Suprapubic skin (tissue), 4 donors: Measurements from ENCODE around the gene SORCS3. TPM values are rescaled to one million over a fixed set of nuclear protein-coding genes. Genes with fewer than 3 reads are reported as not detected.
A peak's percentile ranks its signal among the peaks of the same experiment; 100 is the strongest.

Source experiments
- DNase-seq, 2 donors: peaks; one replicate each; pipeline ENCODE4 v3.0.0-alpha.2; 2019; ENCODE audit warnings: low spot score in 2 of 2
- H3K27ac ChIP-seq: fragments of 200-600 bp; sonication (generic); one replicate; pipeline ENCODE4 v1.5.1; 2019
- H3K27me3 ChIP-seq: fragments of 200-600 bp; sonication (generic); one replicate; pipeline ENCODE4 v1.5.1; 2019
- H3K36me3 ChIP-seq: fragments of 200-600 bp; sonication (generic); one replicate; pipeline ENCODE4 v1.5.1; 2019
- H3K4me1 ChIP-seq: fragments of 200-600 bp; sonication (generic); one replicate; pipeline ENCODE4 v1.5.1; 2019
- H3K4me3 ChIP-seq: fragments of 200-600 bp; sonication (generic); one replicate; pipeline ENCODE4 v1.5.1; 2019; ENCODE audit warnings: mild to moderate bottlenecking
- H3K9me3 ChIP-seq: fragments of 200-600 bp; sonication (generic); one replicate; pipeline ENCODE4 v1.5.1; 2019
- CTCF ChIP-seq, 2 donors: fragments of 200-600 bp in 1 of 2; fragments of 450-650 bp in 1 of 2; sonication (generic) in 1 of 2; IDR thresholded peaks; one replicate each; pipeline ENCODE4 v1.5.1; 2016 to 2019; ENCODE audit warnings: antibody characterized with exemption in 2 of 2, mild to moderate bottlenecking in 1 of 2, moderate library complexity in 1 of 2
- EP300 ChIP-seq: sonication (generic); formaldehyde crosslinking; IDR thresholded peaks from one replicate; pipeline ENCODE4 v1.6.1; 2017; ENCODE audit warnings: antibody characterized with exemption
- POLR2A ChIP-seq, 2 donors: fragments of 450-650 bp; IDR thresholded peaks; one replicate each; pipeline ENCODE4 v1.6.1; 2017; ENCODE audit warnings: antibody characterized with exemption in 2 of 2, mild to moderate bottlenecking in 2 of 2, moderate library complexity in 2 of 2
- POLR2AphosphoS5 ChIP-seq, 3 donors: sonication (generic); formaldehyde crosslinking; IDR thresholded peaks; one replicate each; pipeline ENCODE4 v1.6.1; 2017; ENCODE audit warnings: antibody characterized with exemption in 3 of 3
- WGBS: methylation state at CpG from one replicate; pipeline ENCODE4 v1.1.5; 2018; 5-methylcytosine and 5-hydroxymethylcytosine counted together
- total RNA-seq, 4 donors: library from RNA; depleted of rRNA; stranded (reverse); fragments of >200 nt; gene quantifications; one replicate each; pipeline ENCODE4 v1.1.0, GENCODE V29; 2016

The SORCS3 gene
- total RNA-seq, 4 donors from 2014 or later: 0.16 to 0.19 (median 0.18) TPM

GRCh38 chr10:104680467-104681401, 39.6 kb downstream of the SORCS3 start:
- no peak for DNase-seq
- H3K27ac ChIP-seq: no peak overlapping the region
- WGBS: 30% methylated on average over 22 of the region's 35 CpGs
- H3K4me1 ChIP-seq: peaks cover 6% of the 10 kb centered on the region
- TF ChIP-seq CTCF (IDR thresholded peaks at IDR 0.05) (no peak), POLR2A (IDR thresholded peaks at IDR 0.05) (no peak), EP300 (no peak), POLR2AphosphoS5 (IDR thresholded peaks at IDR 0.05) (no peak)
- H3K36me3 ChIP-seq: no peaks in the 10 kb centered on the region
- peaks cover 13% of the 10 kb centered on the region for H3K27me3 ChIP-seq
- peak overlapping the region; percentile 27 for H3K4me3 ChIP-seq
- no peaks in the 10 kb centered on the region for H3K9me3 ChIP-seq

GRCh38 chr10:104681485-104681884, 40.4 kb downstream of the SORCS3 start:
- H3K36me3 ChIP-seq: no peaks in the 10 kb centered on the region
- no peak for DNase-seq
- TF ChIP-seq POLR2AphosphoS5 (IDR thresholded peaks at IDR 0.05): no peak
- TF ChIP-seq CTCF (IDR thresholded peaks at IDR 0.05): no peak
- TF ChIP-seq EP300: no peak
- TF ChIP-seq POLR2A (IDR thresholded peaks at IDR 0.05): no peak
- peaks cover 6% of the 10 kb centered on the region for H3K4me1 ChIP-seq
- WGBS: 76% methylated on average over 2 of the region's 2 CpGs
- H3K27me3 ChIP-seq: peaks cover 13% of the 10 kb centered on the region
- H3K4me3 ChIP-seq: peak overlapping the region; percentile 27
- no peaks in the 10 kb centered on the region for H3K9me3 ChIP-seq
- no peak overlapping the region for H3K27ac ChIP-seq

- Histone ChIP-seq H3K36me3 (no peaks in the 10 kb centered on the region), H3K27ac (no peak overlapping the region), H3K27me3 (peaks cover 10% of the 10 kb centered on the region), H3K4me1 (peaks cover 6% of the 10 kb centered on the region), H3K9me3 (no peaks in the 10 kb centered on the region), H3K4me3 (no peak overlapping the region)
- TF ChIP-seq EP300: no peak
- TF ChIP-seq POLR2AphosphoS5 (IDR thresholded peaks at IDR 0.05): no peak
- TF ChIP-seq CTCF (IDR thresholded peaks at IDR 0.05): no peak
- no peak for TF ChIP-seq POLR2A (IDR thresholded peaks at IDR 0.05)
- WGBS: 100% methylated on average over 1 of the region's 1 CpG
- DNase-seq: no peak
Observed at GRCh38 chr10:104683567-104683966, 42.5 kb downstream of the SORCS3 start.

GRCh38 chr10:104686829-104687228, 45.7 kb downstream of the SORCS3 start:
- no peak for DNase-seq
- H3K4me1 ChIP-seq: no peaks in the 10 kb centered on the region
- no peaks in the 10 kb centered on the region for H3K9me3 ChIP-seq
- 44% methylated on average over 1 of the region's 1 CpG for WGBS
- peaks cover 8% of the 10 kb centered on the region for H3K27me3 ChIP-seq
- H3K36me3 ChIP-seq: no peaks in the 10 kb centered on the region
- no peak overlapping the region for H3K4me3 ChIP-seq
- H3K27ac ChIP-seq: no peak overlapping the region
- TF ChIP-seq CTCF (IDR thresholded peaks at IDR 0.05) (no peak), POLR2A (IDR thresholded peaks at IDR 0.05) (no peak), EP300 (no peak), POLR2AphosphoS5 (IDR thresholded peaks at IDR 0.05) (no peak)

GRCh38 chr10:104688251-104689042, 47.4 kb downstream of the SORCS3 start:
- H3K27ac ChIP-seq: no peak overlapping the region
- no peak for DNase-seq
- no peaks in the 10 kb centered on the region for H3K9me3 ChIP-seq
- peaks cover 4% of the 10 kb centered on the region for H3K27me3 ChIP-seq
- no peaks in the 10 kb centered on the region for H3K36me3 ChIP-seq
- no peak overlapping the region for H3K4me3 ChIP-seq
- WGBS: 55% methylated on average over 16 of the region's 18 CpGs
- TF ChIP-seq CTCF (IDR thresholded peaks at IDR 0.05) (no peak), EP300 (no peak), POLR2AphosphoS5 (IDR thresholded peaks at IDR 0.05) (no peak), POLR2A (IDR thresholded peaks at IDR 0.05) (no peak)
- H3K4me1 ChIP-seq: no peaks in the 10 kb centered on the region
